ENCODE data around the gene MT1HL1. TPM values are rescaled to one million over a fixed set of nuclear protein-coding genes. Genes with fewer than 3 reads are reported as not detected.

Gene MT1HL1
- total RNA-seq, 1 donor from 2014 or later, result not detected

GRCh38 chr1:237025358-237026074 is 21.3 kb upstream of the MT1HL1 start:
- Mint-ChIP-seq H3K4me3 (ENCODE audit: low read depth) (no peak overlapping the region), H3K36me3 (ENCODE audit: insufficient read depth) (peaks cover 3% of the 10 kb centered on the region), H3K9me3 (ENCODE audit: low read depth) (peaks cover 5% of the 10 kb centered on the region), H3K27ac (no peak overlapping the region), H3K4me1 (ENCODE audit: low read depth) (no peaks in the 10 kb centered on the region), H3K27me3 (peaks cover 5% of the 10 kb centered on the region)
- no peak for TF ChIP-seq CTCF (IDR thresholded peaks at IDR 0.05; ENCODE audit: unreplicated experiment)
- DNase-seq (ENCODE audit: low spot score, unreplicated experiment), result no peak

GRCh38 chr1:237018896-237019295 is 14.7 kb upstream of the MT1HL1 start:
- DNase-seq (ENCODE audit: low spot score, unreplicated experiment), result no peak
- Mint-ChIP-seq H3K4me1 (ENCODE audit: low read depth) (no peaks in the 10 kb centered on the region), H3K36me3 (ENCODE audit: insufficient read depth) (no peaks in the 10 kb centered on the region), H3K4me3 (ENCODE audit: low read depth) (no peak overlapping the region), H3K27me3 (no peaks in the 10 kb centered on the region), H3K27ac (no peak overlapping the region), H3K9me3 (ENCODE audit: low read depth) (no peaks in the 10 kb centered on the region)
- no peak for TF ChIP-seq CTCF (IDR thresholded peaks at IDR 0.05; ENCODE audit: unreplicated experiment)

- Mint-ChIP-seq H3K4me3 (ENCODE audit: low read depth) (no peak overlapping the region), H3K4me1 (ENCODE audit: low read depth) (no peaks in the 10 kb centered on the region), H3K9me3 (ENCODE audit: low read depth) (no peaks in the 10 kb centered on the region), H3K27me3 (no peaks in the 10 kb centered on the region), H3K27ac (no peak overlapping the region), H3K36me3 (ENCODE audit: insufficient read depth) (no peaks in the 10 kb centered on the region)
- no peak for TF ChIP-seq CTCF (IDR thresholded peaks at IDR 0.05; ENCODE audit: unreplicated experiment)
- DNase-seq (ENCODE audit: low spot score, unreplicated experiment), result no peak
Measured at GRCh38 chr1:237016626-237017025, 12.4 kb upstream of the MT1HL1 start.

- no peak overlapping the region for H3K27ac Mint-ChIP-seq
- H3K4me1 Mint-ChIP-seq (ENCODE audit: low read depth), result no peaks in the 10 kb centered on the region
- no peaks in the 10 kb centered on the region for H3K27me3 Mint-ChIP-seq
- no peaks in the 10 kb centered on the region for H3K36me3 Mint-ChIP-seq (ENCODE audit: insufficient read depth)
- no peak for TF ChIP-seq CTCF (IDR thresholded peaks at IDR 0.05; ENCODE audit: unreplicated experiment)
- H3K4me3 Mint-ChIP-seq (ENCODE audit: low read depth), result no peak overlapping the region
- DNase-seq (ENCODE audit: low spot score, unreplicated experiment), result no peak
- H3K9me3 Mint-ChIP-seq (ENCODE audit: low read depth), result no peaks in the 10 kb centered on the region
Measured at GRCh38 chr1:237013608-237014007, 9.4 kb upstream of the MT1HL1 start.

GRCh38 chr1:237012788-237013383 is 8.6 kb upstream of the MT1HL1 start:
- Mint-ChIP-seq H3K4me3 (ENCODE audit: low read depth) (no peak overlapping the region), H3K36me3 (ENCODE audit: insufficient read depth) (no peaks in the 10 kb centered on the region), H3K27ac (no peak overlapping the region), H3K4me1 (ENCODE audit: low read depth) (no peaks in the 10 kb centered on the region), H3K27me3 (no peaks in the 10 kb centered on the region), H3K9me3 (ENCODE audit: low read depth) (no peaks in the 10 kb centered on the region)
- DNase-seq (ENCODE audit: low spot score, unreplicated experiment), result no peak
- TF ChIP-seq CTCF (IDR thresholded peaks at IDR 0.05; ENCODE audit: unreplicated experiment), result no peak

All from progenitor cell of endocrine pancreas (in vitro differentiated cells).